ENCODE data around the gene FAM200B. TPM values are rescaled to one million over a fixed set of nuclear protein-coding genes. Genes with fewer than 3 reads are reported as not detected.

The FAM200B gene
- total and polyA plus RNA-seq, 9 donors: 40.7 to 69.2 (median 55.6) TPM

- no peak for DNase-seq
- H3K4me1 ChIP-seq (ENCODE audit: insufficient read depth): peaks cover 2% of the 10 kb centered on the region
- peak overlapping the region; percentile 56 for H3K4me3 ChIP-seq
- no peaks in the 10 kb centered on the region for H3K36me3 ChIP-seq
- no peaks in the 10 kb centered on the region for H3K9me3 ChIP-seq
- peak overlapping the region in 1 of 2 donors; percentile 83 for H3K27ac ChIP-seq
- no peak for TF ChIP-seq POLR2A (IDR thresholded peaks at IDR 0.05)
- TF ChIP-seq, protein P1, sequence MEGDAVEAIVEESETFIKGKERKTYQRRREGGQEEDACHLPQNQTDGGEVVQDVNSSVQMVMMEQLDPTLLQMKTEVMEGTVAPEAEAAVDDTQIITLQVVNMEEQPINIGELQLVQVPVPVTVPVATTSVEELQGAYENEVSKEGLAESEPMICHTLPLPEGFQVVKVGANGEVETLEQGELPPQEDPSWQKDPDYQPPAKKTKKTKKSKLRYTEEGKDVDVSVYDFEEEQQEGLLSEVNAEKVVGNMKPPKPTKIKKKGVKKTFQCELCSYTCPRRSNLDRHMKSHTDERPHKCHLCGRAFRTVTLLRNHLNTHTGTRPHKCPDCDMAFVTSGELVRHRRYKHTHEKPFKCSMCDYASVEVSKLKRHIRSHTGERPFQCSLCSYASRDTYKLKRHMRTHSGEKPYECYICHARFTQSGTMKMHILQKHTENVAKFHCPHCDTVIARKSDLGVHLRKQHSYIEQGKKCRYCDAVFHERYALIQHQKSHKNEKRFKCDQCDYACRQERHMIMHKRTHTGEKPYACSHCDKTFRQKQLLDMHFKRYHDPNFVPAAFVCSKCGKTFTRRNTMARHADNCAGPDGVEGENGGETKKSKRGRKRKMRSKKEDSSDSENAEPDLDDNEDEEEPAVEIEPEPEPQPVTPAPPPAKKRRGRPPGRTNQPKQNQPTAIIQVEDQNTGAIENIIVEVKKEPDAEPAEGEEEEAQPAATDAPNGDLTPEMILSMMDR (IDR thresholded peaks at IDR 0.05): no peak
- TF ChIP-seq EP300 (IDR thresholded peaks at IDR 0.05): no peak
- WGBS, 3 donors: 27 to 37% (median 30%) methylated on average over 6 of the region's 6 CpGs
- H3K27me3 ChIP-seq: no peaks in the 10 kb centered on the region
- intact Hi-C loops (cut with DNase I): no loop called here
Observed at GRCh38 chr4:15682242-15683142, 865 bp downstream of the FAM200B start.

DNA sequence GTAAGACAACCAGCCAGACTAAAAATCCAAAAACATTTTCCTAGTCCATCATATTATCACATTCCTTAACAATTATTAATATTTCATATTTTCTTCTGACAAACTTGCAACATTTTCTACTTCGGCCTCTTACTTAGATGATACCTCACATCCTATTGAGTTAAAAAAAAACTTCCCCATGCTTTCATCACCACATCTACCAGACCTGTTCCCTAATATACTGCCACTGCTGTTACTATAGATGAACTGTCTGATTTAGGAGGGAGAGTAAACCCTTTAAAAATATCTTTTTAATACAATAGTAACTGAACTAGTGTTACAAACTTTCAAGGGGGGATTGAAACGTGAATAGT, 1.5 kb downstream of the FAM200B start:
- peaks cover 2% of the 10 kb centered on the region for H3K4me1 ChIP-seq (ENCODE audit: insufficient read depth)
- H3K9me3 ChIP-seq: no peaks in the 10 kb centered on the region
- no peak overlapping the region for H3K27ac ChIP-seq
- no peak for DNase-seq
- no peaks in the 10 kb centered on the region for H3K36me3 ChIP-seq
- TF ChIP-seq EP300 (IDR thresholded peaks at IDR 0.05): no peak
- TF ChIP-seq POLR2A (IDR thresholded peaks at IDR 0.05): no peak
- TF ChIP-seq, protein P1 (IDR thresholded peaks at IDR 0.05): no peak
- intact Hi-C loops (cut with DNase I): no loop called here
- WGBS, 3 donors: 71 to 82% (median 77%) methylated on average over 2 of the region's 2 CpGs
- H3K4me3 ChIP-seq: no peak overlapping the region
- no peaks in the 10 kb centered on the region for H3K27me3 ChIP-seq

GRCh38 chr4:15684498-15684897, 2.9 kb downstream of the FAM200B start:
- Histone ChIP-seq H3K4me1 (ENCODE audit: insufficient read depth) (peaks cover 2% of the 10 kb centered on the region), H3K27me3 (no peaks in the 10 kb centered on the region), H3K9me3 (no peaks in the 10 kb centered on the region), H3K27ac (no peak overlapping the region), H3K4me3 (no peak overlapping the region), H3K36me3 (no peaks in the 10 kb centered on the region)
- 86 to 88% (median 88%) methylated on average over 1 of the region's 1 CpG for WGBS, 3 donors
- intact Hi-C loops (cut with DNase I): no loop called here
- no peak for DNase-seq
- TF ChIP-seq, protein P1 (IDR thresholded peaks at IDR 0.05): no peak
- TF ChIP-seq EP300 (IDR thresholded peaks at IDR 0.05) (no peak), POLR2A (IDR thresholded peaks at IDR 0.05) (no peak)

DNA sequence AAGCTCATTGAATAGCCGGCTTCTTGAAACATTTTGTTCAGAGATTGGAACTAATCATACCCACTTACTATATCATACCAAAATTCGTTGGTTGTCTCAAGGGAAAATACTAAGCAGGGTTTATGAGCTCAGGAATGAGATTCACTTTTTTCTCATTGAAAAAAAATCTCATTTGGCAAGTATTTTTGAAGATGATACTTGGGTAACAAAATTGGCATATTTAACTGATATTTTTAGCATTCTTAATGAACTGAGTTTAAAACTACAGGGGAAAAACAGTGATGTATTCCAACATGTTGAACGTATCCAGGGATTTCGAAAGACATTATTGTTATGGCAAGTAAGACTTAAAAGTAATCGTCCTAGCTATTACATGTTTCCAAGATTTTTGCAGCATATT, 6.4 kb downstream of the FAM200B start:
- 42 to 62% (median 56%) methylated on average over 5 of the region's 5 CpGs for WGBS, 3 donors
- H3K4me3 ChIP-seq: no peak overlapping the region

More for the DNA sequence above, 6.4 kb downstream of the FAM200B start:
- Histone ChIP-seq H3K4me1 (ENCODE audit: insufficient read depth) (peaks cover 1% of the 10 kb centered on the region), H3K27ac (no peak overlapping the region), H3K9me3 (no peaks in the 10 kb centered on the region), H3K36me3 (no peaks in the 10 kb centered on the region), H3K27me3 (no peaks in the 10 kb centered on the region)
- TF ChIP-seq, protein P1 (IDR thresholded peaks at IDR 0.05): no peak
- no peak for TF ChIP-seq EP300 (IDR thresholded peaks at IDR 0.05)
- no peak for TF ChIP-seq POLR2A (IDR thresholded peaks at IDR 0.05)
- no peak for DNase-seq
- intact Hi-C loops (cut with DNase I): no loop called here
